Fibroblast of the conjunctiva (primary cell): ENCODE data around the gene C10orf71.

Source experiments
- DNase-seq: peaks from one replicate; pipeline ENCODE4 v3.0.0-alpha.2; 2010; ENCODE audit warnings: low read depth

Gene C10orf71

DNA sequence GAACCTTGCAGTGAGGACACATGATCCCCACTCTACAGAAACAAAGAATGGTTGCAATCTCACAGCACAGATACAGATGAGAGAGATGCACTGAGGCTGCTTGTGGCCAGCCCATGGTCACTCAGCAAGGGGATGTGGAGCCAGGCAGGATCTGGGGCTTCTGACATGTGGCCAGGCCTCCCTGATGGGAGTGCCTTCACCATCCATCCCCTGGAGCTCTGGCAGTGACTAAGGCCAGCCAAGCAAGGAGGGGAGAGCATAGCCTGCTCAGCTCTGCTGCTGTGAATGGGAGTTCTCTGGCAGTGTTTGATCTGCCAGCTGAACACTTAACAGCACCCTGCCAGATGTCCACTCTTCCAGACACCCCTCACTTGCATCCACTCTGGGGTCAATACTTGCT is 19.8 kb downstream of the C10orf71 start:
- no peak for DNase-seq

DNA sequence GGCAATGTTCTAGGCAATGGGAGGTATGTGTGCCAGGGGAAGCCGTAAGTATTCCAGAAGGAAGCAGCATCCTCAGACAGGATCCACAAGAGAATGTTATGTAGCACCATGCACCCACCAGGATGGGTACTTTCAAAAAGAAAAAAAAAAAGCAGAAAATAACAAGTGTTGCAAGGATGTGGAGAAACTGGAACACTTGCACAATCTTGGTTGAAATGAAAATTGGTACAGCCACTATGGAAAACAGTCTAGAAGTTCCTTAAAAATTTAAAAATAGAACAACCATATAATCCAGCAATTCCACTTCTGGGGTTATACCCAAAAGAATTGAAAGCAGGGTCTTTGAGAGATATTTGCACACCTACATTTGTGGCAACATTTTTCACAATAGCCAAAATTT is 20.2 kb downstream of the C10orf71 start:
- no peak for DNase-seq

DNA sequence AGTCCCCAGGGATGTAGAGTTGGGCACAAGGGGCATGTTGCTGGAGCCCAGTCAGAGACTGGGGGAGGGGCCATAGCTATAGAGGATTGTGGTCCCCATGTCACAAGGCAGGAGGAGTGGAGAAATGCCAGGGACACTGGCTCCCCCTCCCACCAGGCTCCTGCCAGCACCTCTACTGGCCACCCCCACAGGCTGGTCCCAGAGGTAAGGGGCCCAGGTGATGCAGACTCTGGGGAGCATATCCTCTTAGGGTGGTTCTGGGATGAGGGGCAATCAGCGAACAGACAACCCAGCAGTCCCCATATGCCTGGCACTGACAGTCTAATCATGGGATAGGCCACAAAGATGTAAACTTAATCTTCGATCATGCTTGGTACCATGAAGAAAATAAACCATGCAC is 21.2 kb downstream of the C10orf71 start:
- DNase-seq, result no peak

DNA sequence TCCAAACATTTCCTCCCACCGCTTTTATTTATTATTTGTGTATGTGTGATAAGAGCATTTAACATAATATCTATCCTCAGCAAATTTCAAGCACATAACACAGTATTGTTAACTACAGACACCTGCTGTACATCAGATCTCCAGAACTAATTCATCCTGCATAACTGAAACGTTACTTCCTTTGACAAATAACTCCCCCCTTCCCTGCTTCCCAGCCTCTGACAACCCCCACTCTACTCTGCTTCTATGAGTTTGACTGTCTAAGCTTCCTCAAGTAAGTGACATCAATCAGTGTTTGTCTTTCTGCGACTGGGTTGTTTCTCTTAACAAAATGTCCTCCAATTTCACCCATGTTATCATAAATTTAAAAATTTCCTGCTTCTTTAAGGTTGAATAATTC is 22.1 kb downstream of the C10orf71 start:
- no peak for DNase-seq

DNA sequence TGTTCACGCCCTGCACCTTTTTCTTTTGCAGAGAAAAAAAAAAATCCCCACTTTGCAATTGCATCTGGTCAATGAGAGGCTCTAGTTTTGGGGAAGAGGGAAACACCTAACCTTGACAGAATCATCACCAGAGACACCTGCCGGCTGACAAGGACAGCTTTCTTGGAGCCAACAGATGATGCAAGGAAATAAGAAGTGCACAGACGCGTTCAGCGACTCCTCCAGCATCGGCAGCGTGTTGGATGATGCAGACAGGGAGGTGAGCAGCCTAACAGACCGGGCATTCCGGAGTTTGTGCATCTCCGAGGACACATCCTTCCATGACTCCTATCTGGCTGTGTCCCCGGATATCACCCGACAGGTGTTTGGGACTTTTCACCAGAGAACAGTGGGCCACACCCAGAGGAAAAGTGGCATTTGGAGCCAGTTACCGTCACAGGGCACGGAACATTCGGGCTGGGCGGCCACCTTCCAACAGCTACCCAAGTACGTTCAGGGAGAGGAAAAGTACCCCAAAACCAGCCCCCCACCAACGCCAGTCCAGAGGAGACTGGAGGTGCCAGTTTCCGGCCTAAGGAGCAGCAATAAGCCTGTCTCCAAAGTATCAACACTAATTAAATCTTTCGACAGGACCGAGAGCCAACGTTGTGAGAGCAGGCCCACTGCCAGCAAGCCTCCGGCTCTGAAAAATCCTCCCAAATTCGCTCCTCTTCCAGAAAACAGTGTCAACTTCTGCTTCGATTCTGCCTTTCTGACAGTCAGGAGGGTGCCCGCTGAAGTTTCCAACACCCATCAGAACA is 23.6 kb downstream of the C10orf71 start:
- DNase-seq, result no peak

DNA sequence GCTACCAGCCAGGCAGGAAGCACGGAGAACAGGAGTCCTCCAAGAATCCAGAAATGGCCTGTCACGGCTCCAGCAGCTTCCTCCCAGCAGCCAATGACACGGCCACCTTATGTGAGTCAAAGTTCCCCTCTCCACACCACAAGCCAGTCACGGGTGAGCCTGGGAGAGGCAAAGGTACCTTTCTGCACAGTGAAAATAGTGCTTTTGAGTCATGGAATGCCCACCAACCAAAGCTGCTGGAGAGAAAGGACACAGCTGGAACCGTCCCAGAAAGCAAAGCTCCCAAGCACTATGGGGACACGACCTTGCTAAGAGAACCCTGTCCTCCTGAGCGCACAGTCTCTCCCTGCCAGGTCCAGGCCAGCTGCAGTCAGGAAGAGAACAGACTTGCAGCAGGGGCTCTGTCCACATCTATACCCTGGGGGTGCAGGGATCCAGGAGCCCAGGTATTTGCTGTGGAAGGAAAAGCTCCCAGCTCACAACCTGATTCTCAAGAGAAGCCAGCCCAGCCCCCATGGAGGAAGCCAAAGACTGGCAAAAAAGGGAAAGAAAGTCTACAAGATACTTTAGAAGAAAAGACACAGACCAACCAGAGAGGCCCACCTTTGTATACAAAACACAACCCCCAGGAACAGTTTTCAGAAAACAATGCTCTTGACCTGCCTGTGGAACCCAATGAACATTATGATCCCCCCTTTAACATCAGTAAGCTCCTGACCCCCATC is 24.4 kb downstream of the C10orf71 start:
- no peak for DNase-seq

DNA sequence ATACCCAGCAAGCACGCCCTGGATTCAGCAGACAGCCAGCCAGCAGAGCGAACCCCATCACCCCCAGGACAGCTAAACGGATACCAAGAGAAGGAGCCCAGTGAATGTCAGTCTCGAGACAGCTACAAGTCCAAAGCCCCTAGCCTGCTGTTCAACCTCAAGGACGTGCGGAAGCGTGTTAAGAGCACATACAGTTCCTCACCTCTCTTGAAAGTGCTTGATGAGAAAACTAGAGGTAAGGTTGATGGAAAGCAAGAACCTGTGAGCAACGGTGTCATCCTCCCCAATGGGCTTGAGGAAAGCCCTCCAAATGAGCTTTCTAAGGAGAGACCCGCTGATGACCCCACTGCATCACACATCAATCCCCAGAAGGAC is 24.9 kb downstream of the C10orf71 start:
- DNase-seq, result no peak

DNA sequence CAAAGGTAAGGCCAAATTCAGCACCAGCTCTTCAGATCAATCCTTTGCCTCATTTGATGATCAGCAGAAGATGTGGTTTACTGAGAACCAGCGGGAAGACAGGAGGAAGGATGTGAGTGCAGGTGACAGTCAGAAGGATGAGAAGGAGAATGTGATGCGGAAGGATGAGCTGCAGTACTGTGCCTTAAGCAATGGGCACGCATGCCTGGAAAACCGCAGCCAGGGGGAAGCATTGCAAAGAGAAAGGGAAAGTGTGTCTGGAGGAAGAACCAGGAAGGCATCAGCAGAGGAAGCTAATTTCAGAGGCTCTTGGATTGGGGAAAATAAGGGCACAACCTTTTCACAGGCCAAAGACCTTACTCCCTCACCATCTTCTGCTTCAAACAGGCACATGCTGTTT is 25.7 kb downstream of the C10orf71 start:
- DNase-seq, result no peak

DNA sequence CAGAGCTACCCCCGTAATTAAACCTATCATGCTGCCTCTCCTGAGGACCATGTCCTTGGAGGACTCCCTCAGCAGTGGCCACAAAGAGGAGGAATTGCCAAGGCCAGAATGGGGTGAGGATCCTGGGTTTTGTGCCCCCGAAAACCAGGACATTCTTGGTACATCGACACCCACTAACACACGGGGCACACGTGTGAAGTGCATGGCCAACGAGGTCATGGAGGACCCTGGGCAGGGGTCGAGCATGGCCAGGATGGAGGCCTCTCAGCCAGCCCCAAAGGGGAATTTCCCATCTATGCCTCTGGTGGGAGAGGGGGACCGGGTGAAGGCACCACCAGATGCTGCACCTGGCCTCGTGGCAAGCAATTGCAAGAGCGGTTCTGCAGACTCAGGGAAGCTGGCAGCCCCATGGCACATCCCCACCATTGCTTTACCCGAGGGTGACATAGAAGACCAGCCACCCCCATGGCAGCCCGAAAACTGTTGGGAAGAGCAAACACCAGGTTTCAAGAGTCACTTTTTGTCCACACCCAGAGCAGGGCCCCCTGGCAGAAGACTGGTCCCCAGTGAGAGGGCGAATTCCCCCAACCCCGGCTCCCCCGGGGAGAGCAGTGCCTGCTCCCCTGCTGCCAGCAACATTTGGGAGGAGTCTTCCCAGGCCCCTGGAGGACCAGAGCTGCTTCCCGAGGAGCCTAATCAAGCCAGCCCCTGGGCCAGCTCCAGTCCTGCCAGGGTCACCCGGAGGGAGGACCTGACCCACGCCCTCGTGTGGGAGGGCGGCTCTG is 26.4 kb downstream of the C10orf71 start:
- DNase-seq, result no peak

DNA sequence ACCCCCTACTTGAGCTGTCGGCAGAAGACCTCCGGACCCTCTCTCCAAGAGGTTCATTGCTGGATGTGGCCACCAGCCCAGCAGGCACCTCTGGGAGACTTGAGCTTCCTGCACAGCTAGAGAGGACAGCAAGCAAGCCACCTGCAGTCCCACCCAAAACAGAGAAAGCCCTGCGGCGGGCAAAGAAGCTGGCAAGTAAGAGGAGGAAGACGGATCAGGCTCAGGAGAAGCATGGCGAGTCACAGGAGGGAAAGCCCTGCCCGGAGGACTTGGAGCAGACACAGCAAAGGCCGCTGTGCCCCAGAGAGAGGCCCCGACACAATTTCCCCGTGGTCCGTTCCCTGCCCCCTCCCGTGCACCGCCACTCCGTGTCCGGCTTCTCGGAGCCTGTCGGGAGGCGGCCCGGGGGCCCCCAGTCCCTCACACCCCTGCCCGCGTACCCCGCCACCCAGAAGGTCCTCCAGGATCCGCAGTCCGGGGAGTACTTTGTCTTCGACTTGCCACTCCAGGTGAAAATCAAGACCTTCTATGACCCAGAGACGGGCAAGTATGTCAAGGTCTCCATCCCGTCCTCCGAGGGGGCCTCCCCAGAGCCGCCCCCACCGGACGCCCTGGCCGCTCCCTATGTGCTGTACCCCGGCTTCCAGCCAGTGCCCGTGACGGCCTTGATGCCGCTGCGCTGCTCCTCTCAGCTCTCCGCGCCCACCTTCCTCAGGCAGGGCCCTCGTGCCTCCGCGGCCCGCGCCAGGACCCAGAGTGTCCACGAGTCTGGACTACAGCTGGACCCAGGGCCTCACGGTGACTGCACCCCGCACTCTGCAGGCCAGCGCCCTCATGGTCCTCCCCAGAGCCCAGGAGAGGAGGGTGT is 27.2 kb downstream of the C10orf71 start:
- DNase-seq, result no peak

DNA sequence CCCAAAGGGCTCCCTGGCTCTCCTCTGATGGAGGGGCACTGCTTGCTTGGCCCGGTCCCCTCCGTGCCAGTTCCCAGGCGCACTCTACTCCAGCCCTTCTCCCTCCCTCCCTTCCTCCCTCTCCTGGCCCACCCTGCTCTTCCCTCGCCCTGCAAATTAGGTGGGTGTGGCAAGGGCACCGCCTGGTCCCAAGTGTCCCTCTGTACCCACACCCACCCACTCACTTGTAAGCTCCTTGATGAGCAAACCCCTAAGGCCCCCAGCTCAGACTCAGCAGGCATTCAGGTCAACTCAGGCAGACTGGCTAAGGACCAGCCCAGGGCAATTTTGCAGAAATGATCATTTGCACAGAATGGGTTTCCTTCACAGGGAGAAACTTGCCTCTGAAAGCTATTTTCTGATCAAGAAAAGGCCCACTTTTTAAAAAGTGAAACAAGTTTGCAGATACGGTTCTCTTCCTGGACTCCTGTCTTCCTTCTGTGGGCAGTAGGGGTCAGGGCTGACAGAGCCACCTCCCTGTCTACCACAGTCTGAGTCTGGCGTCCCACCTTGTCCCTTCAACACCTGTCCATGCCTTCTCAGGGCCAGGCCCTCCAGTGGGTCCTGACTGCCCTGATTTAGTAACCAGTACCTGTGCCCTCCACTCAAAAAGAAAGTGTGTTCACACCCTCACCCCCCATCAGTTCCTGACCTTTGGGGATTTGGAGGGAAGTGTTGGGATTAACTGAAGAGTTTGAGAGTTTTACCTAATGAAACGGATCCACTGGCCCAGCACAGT is 28.3 kb downstream of the C10orf71 start:
- no peak for DNase-seq

DNA sequence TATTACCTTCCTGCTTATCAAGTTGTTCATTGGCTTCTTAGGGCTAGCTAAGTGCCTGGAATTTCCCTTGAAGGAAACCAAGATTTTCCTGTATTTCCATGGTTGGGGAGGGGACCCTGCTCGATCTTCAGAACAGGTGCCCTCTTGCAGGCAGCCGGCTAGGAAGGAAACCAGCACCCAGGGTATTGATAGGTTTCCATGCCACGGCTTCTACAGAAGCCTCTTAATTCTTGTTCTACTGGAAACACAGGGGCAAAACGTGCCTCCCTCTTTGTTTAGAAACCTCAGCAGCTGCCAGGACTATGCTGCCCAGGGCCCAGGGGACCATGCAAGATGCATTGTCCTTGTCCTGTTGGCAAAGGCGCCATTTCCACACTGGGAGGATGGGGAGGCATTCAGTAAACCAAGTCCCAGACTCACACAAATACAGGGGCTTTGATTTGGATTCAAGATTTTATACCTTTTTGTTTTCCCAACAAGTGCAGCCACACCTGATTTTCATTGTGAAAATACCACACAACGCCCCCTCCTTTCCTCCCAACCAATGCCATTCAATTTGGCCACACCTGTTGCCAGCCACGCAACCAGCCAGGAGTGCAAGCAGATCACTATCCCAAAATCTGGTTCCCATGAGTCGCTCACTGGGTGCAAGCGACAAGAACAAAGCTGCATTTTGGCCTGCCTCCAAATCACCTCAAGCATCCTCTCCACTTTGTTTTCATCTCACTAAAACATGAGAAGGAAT is 29.6 kb downstream of the C10orf71 start:
- no peak for DNase-seq

DNA sequence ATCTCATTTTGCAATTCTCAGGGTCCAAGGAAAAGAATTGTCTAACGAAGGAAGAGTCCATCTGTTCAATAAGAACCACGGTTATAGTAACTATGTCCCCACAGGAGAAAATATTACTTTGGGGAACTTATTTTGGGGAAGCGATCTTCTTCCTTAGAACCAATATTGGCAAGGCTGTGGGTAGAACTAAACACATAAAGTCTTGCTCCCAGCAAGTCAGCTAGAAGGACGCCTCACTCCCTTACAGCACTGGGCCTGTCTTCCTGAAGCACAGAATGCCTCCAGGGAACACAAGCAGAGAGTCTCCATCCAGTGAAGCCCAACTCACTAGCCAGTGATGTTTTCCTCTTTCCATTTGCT is 30.2 kb downstream of the C10orf71 start:
- DNase-seq, result no peak

DNA sequence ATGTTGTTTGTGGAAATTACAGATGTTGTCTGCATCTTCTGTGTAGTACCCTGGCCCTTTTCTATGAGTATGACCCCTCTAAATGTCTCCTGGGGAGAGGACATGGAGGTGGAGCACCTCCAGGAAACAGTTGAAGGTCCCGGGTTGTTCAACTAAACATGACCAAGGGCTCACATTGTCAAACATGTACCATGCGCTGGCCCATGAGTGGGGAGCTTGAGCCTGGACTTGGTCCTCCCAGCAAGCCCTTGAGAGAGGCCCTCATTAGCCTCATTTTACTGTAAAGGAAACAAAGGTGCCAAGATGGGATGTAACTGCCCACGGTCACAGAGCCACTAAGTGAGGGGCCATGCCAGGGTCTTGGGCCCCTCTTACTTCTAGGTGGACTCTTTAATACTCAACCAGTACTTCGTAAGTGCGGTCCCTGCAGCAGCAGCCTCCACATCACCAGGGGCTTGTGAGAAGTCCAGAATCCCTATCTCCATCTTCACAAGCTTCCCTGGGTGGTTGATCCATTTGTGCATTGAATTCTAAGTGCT is 31.2 kb downstream of the C10orf71 start:
- no peak for DNase-seq

DNA sequence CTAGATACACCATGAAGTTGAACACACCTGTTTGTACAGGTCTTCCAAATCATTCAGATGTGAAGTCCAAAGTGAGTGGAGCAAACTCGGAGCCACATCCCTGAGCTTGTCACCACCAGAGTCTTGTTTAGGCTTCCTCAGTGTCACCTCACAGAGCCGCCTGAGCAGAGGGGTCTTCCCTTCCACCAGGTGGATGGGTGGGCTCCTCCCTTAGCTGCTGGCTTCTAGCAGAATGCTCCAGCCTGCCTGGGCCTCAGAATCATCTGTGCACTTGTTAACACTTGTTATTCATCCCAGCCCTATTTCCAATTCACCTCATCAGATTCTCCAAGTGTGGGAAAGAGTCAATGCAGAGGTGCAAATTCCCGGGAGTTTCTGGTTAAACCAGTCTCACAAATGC is 32.5 kb downstream of the C10orf71 start:
- no peak for DNase-seq

DNA sequence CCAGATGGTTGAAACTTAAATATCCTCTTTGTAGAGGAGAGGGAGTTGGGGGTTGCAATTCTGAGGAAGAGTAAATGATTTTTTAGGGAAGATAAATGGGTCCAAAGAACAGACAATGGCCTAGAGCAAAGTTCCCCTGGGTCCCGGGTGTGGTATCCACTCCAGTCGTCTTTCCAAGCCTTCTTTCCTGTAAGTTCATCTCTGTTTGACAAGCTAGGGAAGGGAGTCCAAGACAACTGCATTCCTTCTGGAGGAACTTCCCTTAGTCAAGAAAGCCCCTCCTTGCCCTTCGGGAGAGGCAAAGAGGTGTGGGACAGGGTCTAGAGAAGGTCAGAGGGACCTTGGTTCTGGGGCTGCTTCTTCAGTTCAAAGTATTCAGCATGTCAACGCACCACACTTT is 33.4 kb downstream of the C10orf71 start:
- DNase-seq, result no peak

DNA sequence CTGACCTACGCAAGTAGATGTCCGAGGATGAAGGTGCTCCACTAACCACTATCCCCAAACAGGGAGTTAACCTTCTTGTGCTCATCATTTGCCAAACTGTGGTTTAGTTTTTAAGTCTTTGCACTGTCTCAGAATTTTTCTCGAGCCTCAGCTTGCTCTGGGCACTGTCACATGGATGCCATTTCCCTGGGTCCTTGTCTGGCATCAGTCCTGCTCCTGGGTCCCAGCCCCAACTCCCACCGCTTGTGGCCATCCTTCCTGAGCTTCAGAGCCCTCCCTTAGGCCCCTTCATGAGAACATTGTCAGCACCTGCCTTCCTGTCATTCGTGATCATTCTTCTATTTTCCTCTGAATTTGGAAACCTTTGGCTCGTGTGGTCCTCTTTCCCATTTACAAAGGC is 33.8 kb downstream of the C10orf71 start:
- no peak for DNase-seq

DNA sequence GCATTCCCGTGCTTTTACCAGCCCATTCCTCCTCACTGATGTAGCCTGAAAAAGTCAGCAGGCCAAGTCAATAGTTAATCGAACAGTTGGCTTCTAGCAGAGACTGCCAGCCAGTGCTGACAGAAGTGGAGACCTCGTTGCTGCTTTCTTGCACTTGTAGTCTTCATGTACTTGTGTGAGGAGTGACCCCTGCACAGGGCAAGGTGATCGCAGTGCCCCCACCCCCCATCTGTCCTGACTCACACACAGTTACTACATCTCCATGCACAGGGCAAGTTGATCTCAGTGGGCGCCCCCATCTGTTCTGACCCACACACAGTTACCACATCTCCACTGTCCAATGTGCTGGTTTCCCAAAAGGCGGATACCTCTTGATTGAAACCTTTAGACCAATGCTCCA is 34.2 kb downstream of the C10orf71 start:
- no peak for DNase-seq

DNA sequence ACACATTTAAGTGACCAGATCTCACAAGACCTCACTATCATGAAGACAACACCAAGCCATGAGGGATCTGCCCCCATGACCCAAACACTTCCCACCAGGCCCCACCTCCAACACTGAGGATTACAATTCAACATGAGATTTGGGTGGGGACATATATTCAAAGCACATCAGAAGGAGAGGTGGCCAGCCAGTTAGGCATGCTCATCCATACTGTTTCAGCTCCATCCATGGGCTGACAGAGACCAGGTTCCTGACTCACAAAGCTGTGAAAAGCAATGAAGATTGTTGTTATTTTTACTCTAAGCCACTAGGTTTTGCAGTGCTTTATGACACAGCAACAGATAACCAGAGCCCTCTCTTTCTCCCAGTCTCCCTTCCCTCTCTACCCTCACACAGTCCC is 36.0 kb downstream of the C10orf71 start:
- DNase-seq, result no peak

DNA sequence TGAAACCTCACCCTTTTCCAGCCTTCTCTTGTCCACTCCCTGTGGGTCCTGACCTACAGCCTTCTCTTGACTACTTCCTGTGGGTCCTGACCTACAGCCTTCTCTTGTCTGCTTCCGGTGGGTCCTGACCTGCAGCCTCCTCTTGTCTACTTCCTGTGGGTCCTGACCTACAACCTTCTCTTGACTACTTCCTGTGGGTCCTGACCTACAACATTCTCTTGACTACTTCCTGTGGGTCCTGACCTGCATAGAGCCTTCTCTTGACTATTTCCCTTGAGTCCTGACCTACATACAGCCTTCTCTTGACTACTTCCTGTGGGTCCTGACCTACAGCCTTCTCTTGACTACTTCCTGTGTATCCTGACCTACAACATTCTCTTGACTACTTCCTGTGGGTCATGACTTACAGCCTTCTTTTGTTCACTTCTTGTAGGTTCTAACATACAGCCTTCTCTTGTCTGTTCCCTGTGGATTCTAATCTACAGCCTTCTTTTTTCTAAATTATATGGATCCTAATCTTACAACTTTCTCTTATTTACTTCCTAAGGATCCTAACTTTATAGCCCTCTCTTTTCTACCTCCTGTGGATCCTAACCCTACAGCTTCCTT is 36.5 kb downstream of the C10orf71 start:
- no peak for DNase-seq
